Measurements from ENCODE around the gene GRIK1. TPM values are rescaled to one million over a fixed set of nuclear protein-coding genes. Genes with fewer than 3 reads are reported as not detected.

Gene GRIK1
- total RNA-seq, 1 donor from 2014 or later = not detected

- Mint-ChIP-seq H3K27me3 (ENCODE audit: unreplicated experiment) (no peaks in the 10 kb centered on the region), H3K27ac (ENCODE audit: unreplicated experiment) (no peak overlapping the region), H3K4me1 (ENCODE audit: unreplicated experiment) (peaks cover 2% of the 10 kb centered on the region), H3K9me3 (ENCODE audit: unreplicated experiment) (no peaks in the 10 kb centered on the region), H3K36me3 (ENCODE audit: unreplicated experiment) (no peaks in the 10 kb centered on the region), H3K4me3 (ENCODE audit: unreplicated experiment) (no peak overlapping the region)
- no peak for TF ChIP-seq CTCF (IDR thresholded peaks at IDR 0.05)
- no peak for DNase-seq (ENCODE audit: extremely low spot score, unreplicated experiment)
Measured at GRCh38 chr21:29638761-29639327, 301.0 kb downstream of the GRIK1 start.

- Mint-ChIP-seq H3K27me3 (ENCODE audit: unreplicated experiment) (no peaks in the 10 kb centered on the region), H3K9me3 (ENCODE audit: unreplicated experiment) (no peaks in the 10 kb centered on the region), H3K4me3 (ENCODE audit: unreplicated experiment) (no peak overlapping the region), H3K27ac (ENCODE audit: unreplicated experiment) (no peak overlapping the region), H3K36me3 (ENCODE audit: unreplicated experiment) (no peaks in the 10 kb centered on the region), H3K4me1 (ENCODE audit: unreplicated experiment) (peaks cover 2% of the 10 kb centered on the region)
- DNase-seq (ENCODE audit: extremely low spot score, unreplicated experiment) = no peak
- TF ChIP-seq CTCF (IDR thresholded peaks at IDR 0.05) = no peak
Measured at GRCh38 chr21:29638138-29638537, 301.7 kb downstream of the GRIK1 start.

GRCh38 chr21:29637553-29637952 is 302.2 kb downstream of the GRIK1 start:
- peaks cover 2% of the 10 kb centered on the region for H3K4me1 Mint-ChIP-seq (ENCODE audit: unreplicated experiment)
- H3K9me3 Mint-ChIP-seq (ENCODE audit: unreplicated experiment) = no peaks in the 10 kb centered on the region

DNA sequence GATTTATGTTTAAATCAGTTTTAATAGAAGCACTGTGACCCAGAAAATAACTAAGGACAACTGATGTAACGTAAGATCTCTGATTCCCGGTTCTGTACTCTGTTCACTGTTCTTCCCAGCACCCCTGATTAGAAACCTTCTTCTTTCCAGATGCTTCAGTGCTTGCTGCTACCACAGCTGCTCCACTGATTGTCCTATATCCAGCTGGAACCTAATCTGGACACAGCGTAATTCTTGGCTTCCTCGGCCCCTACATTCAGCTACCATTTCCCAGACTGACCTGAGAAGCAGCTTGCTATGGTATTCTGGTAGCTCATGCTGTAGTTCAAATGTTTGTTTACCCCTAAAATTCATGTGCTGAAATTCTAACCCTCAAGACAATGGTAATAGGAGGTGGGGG is 302.7 kb downstream of the GRIK1 start:
- TF ChIP-seq CTCF (IDR thresholded peaks at IDR 0.05) = no peak
- no peaks in the 10 kb centered on the region for H3K36me3 Mint-ChIP-seq (ENCODE audit: unreplicated experiment)
- no peak overlapping the region for H3K4me3 Mint-ChIP-seq (ENCODE audit: unreplicated experiment)
- H3K9me3 Mint-ChIP-seq (ENCODE audit: unreplicated experiment) = no peaks in the 10 kb centered on the region
- no peak for DNase-seq (ENCODE audit: extremely low spot score, unreplicated experiment)
- H3K27me3 Mint-ChIP-seq (ENCODE audit: unreplicated experiment) = no peaks in the 10 kb centered on the region
- no peak overlapping the region for H3K27ac Mint-ChIP-seq (ENCODE audit: unreplicated experiment)
- peaks cover 2% of the 10 kb centered on the region for H3K4me1 Mint-ChIP-seq (ENCODE audit: unreplicated experiment)

More at GRCh38 chr21:29637553-29637952, 302.2 kb downstream of the GRIK1 start:
- Mint-ChIP-seq H3K36me3 (ENCODE audit: unreplicated experiment) (no peaks in the 10 kb centered on the region), H3K27ac (ENCODE audit: unreplicated experiment) (no peak overlapping the region), H3K4me3 (ENCODE audit: unreplicated experiment) (no peak overlapping the region), H3K27me3 (ENCODE audit: unreplicated experiment) (no peaks in the 10 kb centered on the region)
- DNase-seq (ENCODE audit: extremely low spot score, unreplicated experiment) = no peak
- TF ChIP-seq CTCF (IDR thresholded peaks at IDR 0.05) = no peak

DNA sequence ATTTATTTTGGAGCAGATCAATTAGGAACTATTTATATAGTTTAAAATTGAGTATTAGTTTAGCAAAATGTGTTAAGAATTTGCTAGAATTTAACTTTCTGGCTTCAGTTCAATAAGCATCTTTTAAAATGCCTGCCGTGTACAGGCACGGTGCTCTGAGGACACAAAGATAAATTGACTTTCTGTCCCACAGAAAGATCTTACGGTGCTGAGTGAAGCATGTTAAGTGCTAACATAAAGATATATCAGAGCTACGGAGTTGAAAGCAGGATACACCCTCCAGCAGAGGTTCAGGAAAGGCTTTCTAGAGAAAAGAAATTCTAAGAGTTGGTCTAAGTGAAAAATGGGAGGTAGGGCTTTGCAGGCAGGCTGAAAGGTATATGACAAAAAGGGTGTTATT is 305.4 kb downstream of the GRIK1 start:
- Mint-ChIP-seq H3K4me1 (ENCODE audit: unreplicated experiment) (no peaks in the 10 kb centered on the region), H3K27ac (ENCODE audit: unreplicated experiment) (no peak overlapping the region), H3K36me3 (ENCODE audit: unreplicated experiment) (no peaks in the 10 kb centered on the region), H3K9me3 (ENCODE audit: unreplicated experiment) (no peaks in the 10 kb centered on the region), H3K4me3 (ENCODE audit: unreplicated experiment) (no peak overlapping the region), H3K27me3 (ENCODE audit: unreplicated experiment) (no peaks in the 10 kb centered on the region)
- DNase-seq (ENCODE audit: extremely low spot score, unreplicated experiment) = no peak
- TF ChIP-seq CTCF (IDR thresholded peaks at IDR 0.05) = no peak
